K562 (cell line): ENCODE results near the gene MED22. TPM values are rescaled to one million over a fixed set of nuclear protein-coding genes. Genes with fewer than 3 reads are reported as not detected.

Experiments used
- CBFA2T2 ChIP-seq: fragments of 450-650 bp; conservative IDR thresholded peaks from 2 replicates; pipeline ENCODE4 v1.6.1; 2017; ENCODE audit warnings: mild to moderate bottlenecking
- E2F3 ChIP-seq: fragments of 250-450 bp; sonication (Bioruptor Pico); IDR thresholded peaks from 2 replicates; pipeline ENCODE4 v1.4.0; 2020; ENCODE audit warnings: mild to moderate bottlenecking
- FOXO4 ChIP-seq: fragments of 450-650 bp; formaldehyde crosslinking; IDR thresholded peaks from 2 replicates; pipeline ENCODE4 v1.4.0; 2020; ENCODE audit warnings: mild to moderate bottlenecking, moderate library complexity
- GTF3C2 ChIP-seq: IDR thresholded peaks from 3 replicates; pipeline ENCODE4 v1.6.1; 2011; ENCODE audit warnings: borderline replicate concordance, mild to moderate bottlenecking, moderate library complexity; ENCODE audit not compliant: insufficient read length; ENCODE audit errors: extremely low read depth
- HOMEZ ChIP-seq: fragments of 250-450 bp; sonication (Bioruptor Pico); IDR thresholded peaks from 2 replicates; pipeline ENCODE4 v1.4.0; 2020; ENCODE audit warnings: mild to moderate bottlenecking, moderate library complexity
- MAX ChIP-seq: sonication (generic); formaldehyde crosslinking; IDR thresholded peaks from 2 replicates; pipeline ENCODE4 v1.9.0; 2022; ENCODE audit warnings: mild to moderate bottlenecking, missing genetic modification reagents
- MEF2D ChIP-seq: conservative IDR thresholded peaks from 2 replicates; pipeline ENCODE4 v1.6.1; 2016; ENCODE audit warnings: low read depth, missing genetic modification characterization, missing compliant biosample characterization
- MTF1 ChIP-seq: fragments of 250-450 bp; sonication (Bioruptor Pico); IDR thresholded peaks from 2 replicates; pipeline ENCODE4 v1.9.0; 2021; ENCODE audit warnings: moderate library complexity, mild to moderate bottlenecking, inconsistent platforms, borderline replicate concordance
- PKNOX1 ChIP-seq: fragments of 450-650 bp; IDR thresholded peaks from 2 replicates; pipeline ENCODE4 v1.6.1; 2016
- SREBF1 ChIP-seq: fragments of 150-350 bp; IDR thresholded peaks from 2 replicates; pipeline ENCODE4 v1.6.1; 2014; ENCODE audit warnings: antibody characterized with exemption, low read depth, low read length, borderline replicate concordance
- TCF7 ChIP-seq: sonication (generic); IDR thresholded peaks from 2 replicates; pipeline ENCODE4 v1.6.1; 2016; ENCODE audit warnings: antibody characterized with exemption, borderline replicate concordance
- TCF7L2 ChIP-seq: fragments of 150-350 bp; IDR thresholded peaks from 2 replicates; pipeline ENCODE4 v1.6.1; 2016; ENCODE audit warnings: low read depth, mild to moderate bottlenecking, low read length, moderate library complexity
- ZC3H4 ChIP-seq: sonication (generic); formaldehyde crosslinking; IDR thresholded peaks from 2 replicates; pipeline ENCODE4 v1.9.0; 2021; ENCODE audit warnings: missing genetic modification reagents, borderline replicate concordance
- ZFP1 ChIP-seq: fragments of 450-650 bp; formaldehyde crosslinking; IDR thresholded peaks from 2 replicates; pipeline ENCODE4 v1.4.0; 2020; ENCODE audit warnings: mild to moderate bottlenecking, mixed read lengths
- polyA plus RNA-seq, 8 experiments: library from polyadenylated mRNA; depleted of rRNA in 4 of 8; stranded (reverse) in 5 of 8; unstranded in 3 of 8; fragments of >200 nt; fragmentation: Nextera tagmentation in 2 of 8; fragmentation: Illumina TruSeq in 1 of 8; extraction: Ambion mirVana in 2 of 8; extraction: Trizol in 1 of 8; gene quantifications; 2 replicates each; pipeline versions ENCODE4 v1.2.1 to v1.2.3, GENCODE V29; 2011 to 2014; ENCODE audit warnings: inconsistent platforms in 1 of 8, missing spikeins in 1 of 8
- total RNA-seq, 7 experiments: library from RNA; depleted of rRNA in 6 of 7; stranded (reverse); fragments of >200 nt in 6 of 7; fragmentation: Illumina TruSeq in 2 of 7; extraction: Trizol in 2 of 7; gene quantifications; 2 replicates each; pipeline versions ENCODE4 v1.2.1 to v1.2.3, GENCODE V29; 2011 to 2021; ENCODE audit warnings: low replicate concordance in 1 of 7

Gene MED22
- total and polyA plus RNA-seq, 9 of the 15 experiments (the other 6 are each of a cell fraction or from before 2014, with no cell fraction given): 0.73 to 35.6 (median 22.3) TPM

- no peak for TF ChIP-seq GTF3C2
- no peak for TF ChIP-seq ZC3H4 (CRISPR knock-in tag)
- no peak for TF ChIP-seq MTF1
- TF ChIP-seq MEF2D (tag): no peak
- no peak for TF ChIP-seq TCF7L2
- no peak for TF ChIP-seq E2F3 (CRISPR knock-in tag)
- TF ChIP-seq MAX (CRISPR knock-in tag): peak; percentile 97
- no peak for TF ChIP-seq PKNOX1
- TF ChIP-seq TCF7: no peak
- TF ChIP-seq HOMEZ (CRISPR knock-in tag): no peak
- no peak for TF ChIP-seq FOXO4
- TF ChIP-seq CBFA2T2: no peak
- no peak for TF ChIP-seq SREBF1
- no peak for TF ChIP-seq ZFP1 (CRISPR knock-in tag)
Measured at GRCh38 chr9:133375724-133376654, 28.1 kb upstream of the MED22 start, which contains the start of the genes STKLD1 and SURF4 (continued).
